GM19240 (cell line): ENCODE data around the gene RNF115.
A peak's percentile ranks its signal among the peaks of the same experiment; 100 is the strongest.

ENCODE experiments used
- DNase-seq: peaks from one replicate; pipeline ENCODE4 v3.0.0; 2011; ENCODE audit warnings: low spot score; ENCODE audit not compliant: insufficient read length

The RNF115 gene

DNA sequence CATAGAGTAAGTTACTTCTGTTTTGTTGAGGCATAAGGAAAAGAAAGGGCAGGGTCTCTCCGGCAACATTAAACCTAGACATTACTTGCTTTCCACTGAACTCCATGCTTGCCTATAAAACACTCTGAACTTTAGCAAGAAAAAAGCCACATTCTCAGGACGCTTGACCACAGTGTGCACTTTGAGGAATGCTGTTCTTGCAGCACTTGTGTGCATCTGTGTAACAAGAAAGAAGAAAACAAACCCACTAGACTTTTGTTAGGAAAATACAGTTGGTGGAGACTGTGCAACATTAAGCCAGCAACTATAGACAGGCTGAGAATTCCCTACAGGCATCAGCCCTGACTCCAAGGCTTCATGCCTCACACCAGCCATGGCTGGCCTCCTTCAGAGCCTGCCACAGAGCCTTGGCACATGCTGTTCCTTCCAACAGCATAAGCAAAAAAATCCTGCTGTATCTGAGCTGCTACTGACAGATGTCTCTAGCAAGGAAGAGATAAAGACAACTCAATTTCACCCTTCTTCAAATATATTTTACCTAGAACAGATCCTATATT, 122.5 kb downstream of the RNF115 start:
- no peak for DNase-seq

DNA sequence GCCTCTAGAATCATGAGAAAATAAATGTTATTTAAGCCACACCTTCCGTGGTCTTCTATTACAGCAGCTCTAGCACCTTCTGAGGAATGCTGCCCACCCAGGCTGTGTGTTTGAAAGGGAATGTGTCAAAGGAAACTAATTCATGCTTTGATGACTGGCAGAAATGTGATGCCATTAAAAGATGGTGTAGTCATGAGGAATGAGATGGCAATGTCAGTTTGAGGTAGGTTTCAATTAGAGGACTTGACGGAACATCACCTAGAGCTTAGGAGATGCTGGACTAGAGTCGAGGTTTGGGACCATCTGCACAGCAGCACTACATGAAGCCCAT, 127.3 kb downstream of the RNF115 start:
- DNase-seq: no peak

DNA sequence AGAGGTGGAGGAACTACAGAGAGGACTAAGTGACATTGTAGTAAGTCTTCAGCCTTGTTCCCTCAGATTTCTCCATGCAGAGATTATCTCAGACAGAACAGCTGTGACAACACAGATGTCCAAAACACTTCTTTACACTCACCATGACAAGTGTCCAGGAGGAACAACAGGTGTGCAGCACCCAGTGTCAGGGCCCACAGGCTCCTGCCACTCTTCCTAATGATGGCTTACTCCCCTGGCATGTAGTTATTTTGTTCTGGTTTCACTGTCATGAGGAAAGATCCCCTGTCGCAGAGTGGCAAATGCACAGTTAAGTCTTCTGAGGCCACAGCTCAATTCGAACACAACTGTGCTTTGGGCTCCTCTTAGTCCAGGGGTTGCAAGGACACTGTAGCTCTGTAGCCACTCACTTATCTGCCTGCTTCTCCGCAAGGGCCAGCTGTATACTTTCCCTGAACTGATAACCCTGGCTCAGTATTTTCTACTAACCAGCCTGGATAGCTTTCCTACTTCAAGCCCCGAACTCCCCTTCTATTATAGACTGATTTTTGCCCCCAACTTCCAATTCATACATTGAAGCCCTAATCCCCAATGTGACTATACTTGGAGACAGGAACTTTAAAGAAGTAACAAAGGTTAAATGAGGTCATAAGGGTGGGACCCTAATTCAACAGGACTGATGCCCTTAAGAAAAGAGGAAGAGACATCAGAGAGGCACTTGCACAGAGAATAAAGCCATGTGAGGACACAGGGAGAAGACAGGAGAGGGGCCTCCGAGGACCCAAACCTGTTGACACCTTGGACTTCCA, 127.9 kb downstream of the RNF115 start:
- DNase-seq: no peak

DNA sequence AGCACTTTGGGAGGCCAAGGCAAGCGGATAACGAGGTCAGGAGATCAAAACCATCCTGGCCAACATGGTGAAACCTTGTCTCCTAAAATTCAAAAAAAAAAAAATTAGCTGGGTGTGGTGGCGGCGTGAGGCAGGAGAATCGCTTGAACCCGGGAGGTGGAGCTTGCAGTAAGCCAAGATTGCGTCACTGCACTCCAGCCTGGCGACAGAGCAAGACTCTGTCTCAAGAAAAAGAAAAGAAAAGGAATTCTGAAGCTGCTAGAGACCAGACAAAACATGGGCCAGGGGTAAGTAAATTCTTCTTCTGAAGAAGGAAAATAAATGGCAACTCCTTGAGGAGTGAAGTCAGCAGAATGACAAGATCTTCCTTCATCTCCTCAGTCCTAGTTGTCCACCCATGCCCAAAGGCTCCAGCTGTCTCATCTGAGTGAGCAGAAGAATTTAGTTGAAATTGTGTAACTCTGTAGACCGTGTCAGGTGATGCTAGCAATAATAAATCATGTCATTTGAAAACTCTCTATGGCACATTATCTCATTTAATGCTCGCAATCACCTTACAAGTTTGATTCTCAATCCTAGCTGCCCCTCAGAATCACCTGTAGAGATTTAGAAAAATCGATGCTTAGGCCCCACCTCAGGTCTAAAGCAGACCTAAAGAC, 131.0 kb downstream of the RNF115 start:
- DNase-seq: no peak

DNA sequence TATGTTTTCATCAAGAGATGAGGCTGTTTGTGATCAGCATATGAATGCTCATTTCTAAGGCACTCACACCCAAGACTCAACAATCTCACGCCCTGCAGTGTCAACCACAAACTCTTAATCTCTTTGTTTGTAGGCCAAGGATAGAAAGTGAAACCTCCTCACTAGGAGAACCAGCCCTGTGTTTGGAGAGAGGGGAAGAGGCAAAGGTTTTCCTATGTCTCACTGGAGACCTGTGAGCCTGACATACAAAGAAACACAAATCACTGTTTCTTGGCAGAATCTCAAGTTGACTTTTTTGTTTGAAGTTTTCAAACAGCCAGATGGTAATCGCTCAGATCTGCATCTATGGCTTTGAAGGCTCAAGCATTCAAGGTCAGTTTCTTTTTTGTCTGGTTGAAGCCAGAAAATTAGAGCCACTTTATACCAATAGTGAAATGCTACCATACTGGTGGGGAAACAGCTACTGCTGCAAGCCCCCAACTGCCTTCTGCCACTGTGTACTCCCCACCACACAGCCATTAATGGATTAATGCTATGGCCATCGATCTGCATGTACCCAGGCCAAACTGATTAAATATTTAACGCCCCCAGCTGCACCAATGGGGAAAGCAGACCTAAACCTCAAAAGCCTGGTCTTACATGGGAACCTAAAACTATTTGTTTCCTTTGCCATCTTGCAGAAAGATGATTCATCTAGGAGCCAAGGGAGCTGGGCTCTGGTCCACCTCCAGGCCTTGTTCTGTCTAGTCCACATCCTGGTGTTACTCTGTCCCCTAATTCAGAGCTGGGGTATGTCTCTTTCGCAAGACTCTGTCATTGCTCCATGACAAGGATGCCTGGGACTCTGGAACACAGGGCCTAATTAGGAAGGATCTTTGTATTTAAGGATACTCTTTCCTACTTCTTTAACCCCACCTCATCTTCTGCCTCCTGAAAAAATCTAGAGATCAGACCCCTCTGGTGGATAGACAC, 133.0 kb downstream of the RNF115 start:
- DNase-seq: peak; percentile 65

DNA sequence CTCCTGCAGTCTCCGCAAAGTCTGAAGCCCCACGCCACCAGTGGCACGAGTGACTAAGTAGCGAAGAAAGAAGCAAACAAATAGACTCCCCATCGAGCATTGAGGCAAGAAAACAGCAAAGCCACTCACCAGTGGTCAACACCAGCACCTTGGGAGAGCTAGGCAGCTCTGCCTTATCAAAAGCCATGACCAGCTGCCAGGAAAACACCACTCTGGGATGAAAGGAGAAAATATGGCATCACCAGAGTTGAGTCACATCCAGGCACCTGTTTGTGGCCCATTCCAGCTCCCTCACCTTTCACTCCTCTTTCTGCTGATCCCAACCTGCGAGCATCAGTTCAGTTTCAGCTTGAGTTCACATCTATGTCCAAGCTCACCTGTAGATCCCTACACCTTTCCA, 134.0 kb downstream of the RNF115 start:
- no peak for DNase-seq

DNA sequence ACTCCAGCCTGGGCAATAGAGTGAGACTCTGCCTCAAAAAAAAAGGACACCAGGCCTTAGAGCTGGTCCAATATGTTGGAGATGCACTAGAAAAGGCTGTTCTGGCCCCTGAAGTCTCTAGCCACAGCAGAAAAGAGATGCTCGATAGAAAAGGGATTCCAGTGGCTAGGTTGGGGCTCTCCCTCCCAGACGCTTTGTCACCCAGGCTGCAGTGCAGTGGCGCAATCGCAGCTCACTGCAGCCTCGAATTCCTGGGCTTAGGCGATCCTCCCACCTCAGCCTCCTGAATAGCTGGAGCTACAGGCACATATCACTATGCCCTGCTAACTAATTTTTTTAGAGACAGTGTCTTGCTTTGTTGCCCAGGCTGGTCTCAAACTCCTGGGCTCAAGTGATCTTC, 135.0 kb downstream of the RNF115 start:
- no peak for DNase-seq
